ENCODE measurements around the gene MMRN1. TPM values are rescaled to one million over a fixed set of nuclear protein-coding genes. Genes with fewer than 3 reads are reported as not detected.

The MMRN1 gene
- total RNA-seq, 2 donors from 2014 or later, result not detected

GRCh38 chr4:89995006-89995405 lies 100.4 kb downstream of the MMRN1 start:
- no peak for TF ChIP-seq CTCF (conservative IDR thresholded peaks at IDR 0.05)
- no peak for DNase-seq
- peaks cover 29% of the 10 kb centered on the region for H3K4me1 ChIP-seq (ENCODE audit: control insufficient read depth, insufficient read depth, low read length)
- H3K27ac ChIP-seq (ENCODE audit: low read depth, low read length), result no peak overlapping the region
- H3K27me3 ChIP-seq (ENCODE audit: control insufficient read depth, insufficient read depth, low read length, poor library complexity, severe bottlenecking), result no peaks in the 10 kb centered on the region
- H3K4me3 Mint-ChIP-seq, result no peak overlapping the region
- H3K4me3 ChIP-seq (ENCODE audit: low read length), result peak overlapping the region; percentile 25
- no peaks in the 10 kb centered on the region for H3K36me3 ChIP-seq (ENCODE audit: control insufficient read depth, insufficient read depth, low read length)
- no peak overlapping the region for H3K27ac Mint-ChIP-seq
- peaks cover 68% of the 10 kb centered on the region for H3K4me1 Mint-ChIP-seq
- WGBS, 2 experiments (ENCODE audit: insufficient coverage in 1 of 2, insufficient read length in 1 of 2), result 63 to 66% methylated on average over 3 to 4 of the region's 4 CpGs
- H3K9me3 ChIP-seq (ENCODE audit: control insufficient read depth, low read length), result peaks cover 7% of the 10 kb centered on the region
- H3K27me3 Mint-ChIP-seq (ENCODE audit: insufficient read depth), result no peaks in the 10 kb centered on the region
- no peaks in the 10 kb centered on the region for H3K9me3 Mint-ChIP-seq
- no peaks in the 10 kb centered on the region for H3K36me3 Mint-ChIP-seq (ENCODE audit: low read depth)
- no peak overlapping the region for H3K9ac ChIP-seq (ENCODE audit: extremely low read depth, low read length, poor library complexity, severe bottlenecking)

- Histone ChIP-seq H3K27me3 (ENCODE audit: control insufficient read depth, insufficient read depth, low read length, poor library complexity, severe bottlenecking) (no peaks in the 10 kb centered on the region), H3K27ac (ENCODE audit: low read depth, low read length) (no peak overlapping the region), H3K36me3 (ENCODE audit: control insufficient read depth, insufficient read depth, low read length) (no peaks in the 10 kb centered on the region), H3K9me3 (ENCODE audit: control insufficient read depth, low read length) (no peaks in the 10 kb centered on the region), H3K4me1 (ENCODE audit: control insufficient read depth, insufficient read depth, low read length) (peaks cover 29% of the 10 kb centered on the region), H3K9ac (ENCODE audit: extremely low read depth, low read length, poor library complexity, severe bottlenecking) (no peak overlapping the region), H3K4me3 (ENCODE audit: low read length) (no peak overlapping the region)
- H3K36me3 Mint-ChIP-seq (ENCODE audit: low read depth), result no peaks in the 10 kb centered on the region
- H3K4me3 Mint-ChIP-seq, result no peak overlapping the region
- TF ChIP-seq CTCF (conservative IDR thresholded peaks at IDR 0.05), result no peak
- no peaks in the 10 kb centered on the region for H3K27me3 Mint-ChIP-seq (ENCODE audit: insufficient read depth)
- no peak overlapping the region for H3K27ac Mint-ChIP-seq
- no peak for DNase-seq
- peaks cover 68% of the 10 kb centered on the region for H3K4me1 Mint-ChIP-seq
- no peaks in the 10 kb centered on the region for H3K9me3 Mint-ChIP-seq
- WGBS, 2 experiments (ENCODE audit: insufficient coverage in 1 of 2, insufficient read length in 1 of 2), result 88 to 94% methylated on average over 1 to 2 of the region's 2 CpGs
These were observed 101.2 kb downstream of the MMRN1 start for GRCh38 chr4:89995814-89996213.

DNA sequence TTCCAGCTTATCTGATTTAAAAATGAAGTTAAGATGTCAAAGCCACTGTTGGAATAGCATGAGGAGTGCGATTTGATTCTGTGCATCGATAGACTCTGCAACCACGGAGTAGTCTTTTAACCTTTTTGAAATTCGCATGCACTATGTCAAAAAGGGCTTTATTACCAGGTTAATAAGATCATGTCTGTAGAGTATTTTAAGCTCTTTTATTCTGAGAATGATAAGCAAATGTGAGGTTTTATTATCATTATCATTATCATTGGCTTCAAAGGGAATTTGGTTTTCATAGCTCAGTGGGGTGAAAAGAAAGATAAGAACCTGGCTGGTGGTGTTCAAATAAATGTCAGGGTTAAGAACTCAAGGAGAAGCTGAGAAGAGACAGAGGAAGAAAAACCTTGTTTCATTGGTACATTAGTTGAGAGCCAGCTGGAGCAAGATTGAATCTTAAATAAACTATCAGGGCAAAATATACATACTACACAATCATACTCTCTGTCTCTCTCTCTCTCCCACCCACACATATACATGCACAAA lies 102.6 kb downstream of the MMRN1 start:
- WGBS, 2 experiments (ENCODE audit: insufficient coverage in 1 of 2, insufficient read length in 1 of 2), result 80 to 85% methylated on average over 4 of the region's 4 CpGs
- TF ChIP-seq CTCF (conservative IDR thresholded peaks at IDR 0.05), result no peak
- Histone ChIP-seq H3K9me3 (ENCODE audit: control insufficient read depth, low read length) (no peaks in the 10 kb centered on the region), H3K4me3 (ENCODE audit: low read length) (peak overlapping the region; percentile 43), H3K9ac (ENCODE audit: extremely low read depth, low read length, poor library complexity, severe bottlenecking) (no peak overlapping the region), H3K36me3 (ENCODE audit: control insufficient read depth, insufficient read depth, low read length) (no peaks in the 10 kb centered on the region), H3K27ac (ENCODE audit: low read depth, low read length) (no peak overlapping the region), H3K4me1 (ENCODE audit: control insufficient read depth, insufficient read depth, low read length) (peaks cover 25% of the 10 kb centered on the region), H3K27me3 (ENCODE audit: control insufficient read depth, insufficient read depth, low read length, poor library complexity, severe bottlenecking) (no peaks in the 10 kb centered on the region)
- Mint-ChIP-seq H3K4me1 (peaks cover 59% of the 10 kb centered on the region), H3K36me3 (ENCODE audit: low read depth) (no peaks in the 10 kb centered on the region), H3K27ac (no peak overlapping the region), H3K9me3 (no peaks in the 10 kb centered on the region), H3K4me3 (peak overlapping the region; percentile 1), H3K27me3 (ENCODE audit: insufficient read depth) (no peaks in the 10 kb centered on the region)
- no peak for DNase-seq

All from endodermal cell (in vitro differentiated cells).